OCI-LY7 (cell line): ENCODE measurements around the gene TBL1XR1. TPM values are rescaled to one million over a fixed set of nuclear protein-coding genes. Genes with fewer than 3 reads are reported as not detected.
"Not testable (repeated sequence)": the region's sequence is repeated elsewhere in the genome, so short reads cannot be mapped to it uniquely, and the experiment has no call there.

Source experiments
- BruUV-seq: library from RNA; stranded (reverse); fragments of 400-500 nt; replicated peaks from 2 replicates; lab custom pipeline; 2021; lab: Mats Ljungman, UMichigan
- CTCF ChIA-PET: fragments of 300-600 bp; sonication (Branson Sonifier 250); formaldehyde crosslinking; loops from one replicate; lab custom pipeline; 2022; ENCODE audit warnings: antibody characterized with exemption; ENCODE audit not compliant: unreplicated experiment; lab: Charles Lee
- POLR2A ChIA-PET: fragments of 300-600 bp; sonication (Branson Sonifier 250); formaldehyde crosslinking; loops from one replicate; lab custom pipeline; 2022; ENCODE audit warnings: antibody characterized with exemption; lab: Charles Lee
- DNase-seq: peaks from one replicate; pipeline ENCODE4 v3.0.0-alpha.2; 2015; ENCODE audit warnings: low spot score
- H2AFZ ChIP-seq: fragments of 200-600 bp; sonication (generic), shearing (Covaris generic); 2 replicates; pipeline ENCODE4 v1.6.1; 2014; ENCODE audit warnings: mild to moderate bottlenecking, antibody characterized with exemption, low read length, moderate library complexity
- H3K27ac ChIP-seq: fragments of 200-600 bp; sonication (generic); 2 replicates; pipeline ENCODE4 v1.5.1; 2014; ENCODE audit warnings: mixed run types, low read depth, mild to moderate bottlenecking, moderate library complexity, low read length, inconsistent platforms; ENCODE audit not compliant: poor library complexity, severe bottlenecking
- H3K36me3 ChIP-seq: fragments of 200-600 bp; sonication (generic); 2 replicates; pipeline ENCODE4 v1.6.1; 2014; ENCODE audit warnings: mild to moderate bottlenecking, antibody characterized with exemption, low read length, moderate library complexity, mixed read lengths; ENCODE audit not compliant: insufficient read depth
- H3K4me1 ChIP-seq: fragments of 200-600 bp; sonication (generic); 2 replicates; pipeline ENCODE4 v1.5.1; 2014; ENCODE audit warnings: mild to moderate bottlenecking, low read length; ENCODE audit not compliant: insufficient read depth, poor library complexity, severe bottlenecking
- H3K4me2 ChIP-seq: fragments of 200-600 bp; sonication (generic); 2 replicates; pipeline ENCODE4 v1.6.1; 2014; ENCODE audit warnings: mild to moderate bottlenecking, low read length
- H3K4me3 ChIP-seq: fragments of 200-600 bp; sonication (generic); 2 replicates; pipeline ENCODE4 v1.5.1; 2014; ENCODE audit warnings: mild to moderate bottlenecking, low read depth, low read length; ENCODE audit not compliant: poor library complexity, severe bottlenecking
- H3K79me2 ChIP-seq: fragments of 200-600 bp; sonication (generic); 2 replicates; pipeline ENCODE4 v1.6.1; 2016; ENCODE audit warnings: low read depth, mild to moderate bottlenecking, low read length, moderate library complexity, mixed read lengths; ENCODE audit not compliant: insufficient read depth
- H3K9me2 ChIP-seq: fragments of 200-600 bp; sonication (generic); 2 replicates; pipeline ENCODE4 v1.6.1; 2016; ENCODE audit warnings: mild to moderate bottlenecking, low read length, mixed read lengths; ENCODE audit not compliant: insufficient read depth
- H3K9me3 ChIP-seq: fragments of 200-600 bp; sonication (generic); 2 replicates; pipeline ENCODE4 v1.6.1; 2014; ENCODE audit warnings: mild to moderate bottlenecking, mixed run types, low read length, mixed read lengths
- H4K20me1 ChIP-seq: fragments of 200-600 bp; sonication (generic); 2 replicates; pipeline ENCODE4 v1.6.1; 2014; ENCODE audit warnings: mild to moderate bottlenecking, antibody characterized with exemption, low read length, moderate library complexity, mixed read lengths; ENCODE audit not compliant: insufficient read depth
- EZH2phosphoT487 ChIP-seq: fragments of 200-600 bp; sonication (generic); IDR thresholded peaks from 2 replicates; pipeline ENCODE4 v1.6.1; 2018; ENCODE audit warnings: low read depth, borderline replicate concordance, mild to moderate bottlenecking, mixed run types, antibody characterized with exemption, low read length, moderate library complexity, mixed read lengths
- intact Hi-C: fragments of 100-400 bp; cut with micrococcal nuclease; formaldehyde crosslinking; loops from one replicate; pipeline ENCODE4 v1.10.0; 2022; ENCODE audit not compliant: unreplicated experiment
- total RNA-seq, 2 experiments: library from RNA; depleted of rRNA in 1 of 2; stranded (reverse); fragments of >200 nt in 1 of 2; shearing (Covaris generic) in 1 of 2; gene quantifications; 2 replicates each; pipeline ENCODE4 v1.2.3, GENCODE V29; 2014 to 2022
- TF ChIP-seq, protein P1 (sequence below): fragments of 200-600 bp; sonication (generic); conservative IDR thresholded peaks from 2 replicates; pipeline ENCODE4 v1.5.1; 2014; ENCODE audit warnings: mild to moderate bottlenecking, antibody characterized with exemption, low read length, moderate library complexity, mixed read lengths

The TBL1XR1 gene
- total RNA-seq, 2 experiments from 2014 or later: 103 to 158 TPM

DNA sequence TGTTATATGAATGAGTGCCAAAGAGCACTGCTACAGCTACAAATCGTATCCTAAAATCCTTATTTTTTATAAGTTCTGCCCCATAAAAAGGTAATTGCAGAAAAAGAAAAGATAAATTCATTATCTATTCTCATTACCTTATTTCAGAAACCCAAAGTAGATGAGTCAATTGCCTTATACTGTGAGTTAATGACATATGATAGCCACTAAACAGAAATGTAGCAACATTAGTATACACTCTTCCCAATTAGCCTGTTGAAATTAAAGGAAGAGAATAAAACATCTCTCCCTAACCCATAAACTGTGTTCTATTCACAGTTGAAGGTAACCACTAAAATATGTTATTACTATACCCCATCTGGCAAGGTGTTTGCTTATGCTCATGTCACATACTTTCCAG, 11.0 kb downstream of the TBL1XR1 start:
- BruUV-seq: no TSS peak
- ChIA-PET CTCF (no interaction called here), POLR2A (no interaction called here)
- no peak for DNase-seq
- peak overlapping the region; percentile 14; the same call in 1 of the 2 replicates for H3K4me2 ChIP-seq
- H3K4me3 ChIP-seq: no peak overlapping the region
- intact Hi-C loops: no loop called here
- TF ChIP-seq, protein P1, sequence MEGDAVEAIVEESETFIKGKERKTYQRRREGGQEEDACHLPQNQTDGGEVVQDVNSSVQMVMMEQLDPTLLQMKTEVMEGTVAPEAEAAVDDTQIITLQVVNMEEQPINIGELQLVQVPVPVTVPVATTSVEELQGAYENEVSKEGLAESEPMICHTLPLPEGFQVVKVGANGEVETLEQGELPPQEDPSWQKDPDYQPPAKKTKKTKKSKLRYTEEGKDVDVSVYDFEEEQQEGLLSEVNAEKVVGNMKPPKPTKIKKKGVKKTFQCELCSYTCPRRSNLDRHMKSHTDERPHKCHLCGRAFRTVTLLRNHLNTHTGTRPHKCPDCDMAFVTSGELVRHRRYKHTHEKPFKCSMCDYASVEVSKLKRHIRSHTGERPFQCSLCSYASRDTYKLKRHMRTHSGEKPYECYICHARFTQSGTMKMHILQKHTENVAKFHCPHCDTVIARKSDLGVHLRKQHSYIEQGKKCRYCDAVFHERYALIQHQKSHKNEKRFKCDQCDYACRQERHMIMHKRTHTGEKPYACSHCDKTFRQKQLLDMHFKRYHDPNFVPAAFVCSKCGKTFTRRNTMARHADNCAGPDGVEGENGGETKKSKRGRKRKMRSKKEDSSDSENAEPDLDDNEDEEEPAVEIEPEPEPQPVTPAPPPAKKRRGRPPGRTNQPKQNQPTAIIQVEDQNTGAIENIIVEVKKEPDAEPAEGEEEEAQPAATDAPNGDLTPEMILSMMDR: no peak
- TF ChIP-seq EZH2phosphoT487: no peak
- peaks cover 100% of the 10 kb centered on the region for H3K79me2 ChIP-seq
- H2AFZ ChIP-seq: no peak overlapping the region
- peaks cover 37% of the 10 kb centered on the region for H3K36me3 ChIP-seq
- H3K27ac ChIP-seq: no peak overlapping the region
- H3K4me1 ChIP-seq: peaks cover 55% of the 10 kb centered on the region
- no peaks in the 10 kb centered on the region for H3K9me3 ChIP-seq
- peaks cover 59% of the 10 kb centered on the region for H4K20me1 ChIP-seq
- no peaks in the 10 kb centered on the region for H3K9me2 ChIP-seq

DNA sequence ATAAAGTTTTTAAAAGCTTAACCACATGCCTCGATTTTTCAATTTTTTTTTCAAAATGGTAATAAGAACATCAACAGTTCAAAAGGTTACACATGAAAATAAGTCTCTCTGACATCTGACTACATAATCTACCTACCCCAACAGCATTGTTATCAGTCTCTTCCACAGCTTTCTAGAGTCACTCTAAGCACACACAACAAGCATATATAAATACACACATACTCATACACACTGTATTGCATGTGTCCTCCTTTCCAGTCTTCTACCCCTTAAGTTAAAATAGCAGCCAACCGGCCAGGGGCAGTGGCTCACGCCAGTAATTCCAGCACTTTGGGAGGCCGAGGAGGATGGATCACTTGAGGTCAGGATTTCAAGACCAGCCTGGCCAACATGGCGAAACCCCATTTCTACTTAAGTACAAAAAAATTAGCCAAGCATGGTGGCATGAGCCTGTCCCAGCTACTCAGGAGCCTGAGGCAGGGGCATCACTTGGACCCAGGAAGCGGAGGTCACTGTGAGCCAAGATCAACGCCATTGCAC, 12.2 kb downstream of the TBL1XR1 start:
- Histone ChIP-seq H3K27ac (no peak overlapping the region), H2AFZ (no peak overlapping the region), H3K9me3 (no peaks in the 10 kb centered on the region), H3K4me3 (no peak overlapping the region), H3K79me2 (peaks cover 100% of the 10 kb centered on the region), H3K4me1 (peaks cover 56% of the 10 kb centered on the region), H3K36me3 (peaks cover 28% of the 10 kb centered on the region), H4K20me1 (peaks cover 52% of the 10 kb centered on the region), H3K4me2 (0 out of 2 replicates have a peak overlapping the region, but pooled peaks have one; percentile 2), H3K9me2 (no peaks in the 10 kb centered on the region)
- intact Hi-C loops: no loop called here
- BruUV-seq: no TSS peak
- ChIA-PET POLR2A (interaction anchor here (0.5 to 1.7 kb wide), 4 partner anchors 9 to 133 kb away, joined by 3 to 4 read pairs (median 4); no protein-coding TSS in a partner anchor), CTCF (no interaction called here)
- TF ChIP-seq, protein P1: no peak
- DNase-seq: no peak

DNA sequence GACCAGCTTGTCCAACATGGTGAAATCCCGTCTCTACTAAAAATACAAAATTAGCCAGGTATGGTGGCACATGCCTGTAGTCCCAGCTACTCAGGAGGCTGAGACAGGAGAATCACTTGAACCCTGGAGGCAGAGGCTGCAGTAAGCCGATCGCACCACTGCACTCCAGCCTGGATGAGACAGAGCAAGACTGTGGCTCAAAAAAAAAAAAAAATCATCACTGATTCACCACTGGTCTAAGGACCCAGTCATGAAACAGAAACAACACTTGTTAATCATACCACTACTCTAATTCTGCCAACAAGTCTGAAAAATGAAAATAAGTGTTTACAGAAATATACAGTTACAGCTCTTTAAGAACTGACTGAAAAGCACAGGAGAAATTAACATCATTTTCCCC, 12.7 kb downstream of the TBL1XR1 start:
- DNase-seq, H3K9me3 ChIP-seq, H3K27ac ChIP-seq, H3K9me2 ChIP-seq, H3K4me3 ChIP-seq, H3K4me2 ChIP-seq, BruUV-seq, intact Hi-C loops, CTCF ChIA-PET, H2AFZ ChIP-seq: not testable (repeated sequence)
- H3K4me1 ChIP-seq: peaks cover 61% of the 10 kb centered on the region
- peaks cover 55% of the 10 kb centered on the region for H4K20me1 ChIP-seq
- peaks cover 100% of the 10 kb centered on the region for H3K79me2 ChIP-seq
- POLR2A ChIA-PET: interaction anchor here (0.6 to 1.7 kb wide), 3 partner anchors 9 to 132 kb away, joined by 3 to 4 read pairs (median 4); no protein-coding TSS in a partner anchor
- H3K36me3 ChIP-seq: peaks cover 23% of the 10 kb centered on the region
